Hematopoietic multipotent progenitor cell treated with erythropoietin and hydrocortisone succinate and interleukin-3 and kit ligand, for 6 days (in vitro differentiated cells): ENCODE results near the gene SIN3A.
"Not testable (repeated sequence)": the region's sequence is repeated elsewhere in the genome, so short reads cannot be mapped to it uniquely, and the experiment has no call there.

Experiments used
- DNase-seq: peaks from one replicate; pipeline ENCODE4 v3.0.0-alpha.2; 2015

Gene SIN3A

GRCh38 chr15:75356006-75356405 is 95.5 kb downstream of the SIN3A start:
- no peak for DNase-seq

- no peak for DNase-seq
These were observed 96.1 kb downstream of the SIN3A start for GRCh38 chr15:75355369-75355768.

GRCh38 chr15:75354454-75354853 is 97.0 kb downstream of the SIN3A start:
- no peak for DNase-seq

- no peak for DNase-seq
These were observed 97.9 kb downstream of the SIN3A start for GRCh38 chr15:75353604-75354003.

GRCh38 chr15:75352186-75353080 is 99.1 kb downstream of the SIN3A start:
- no peak for DNase-seq

GRCh38 chr15:75350601-75351361 is 100.7 kb downstream of the SIN3A start:
- no peak for DNase-seq

- DNase-seq: peak; percentile 85
These were observed 101.5 kb downstream of the SIN3A start for GRCh38 chr15:75349851-75350588.

GRCh38 chr15:75349351-75349669 is 102.2 kb downstream of the SIN3A start:
- DNase-seq: not testable (repeated sequence)

- DNase-seq: peak; percentile 31
These were observed 102.7 kb downstream of the SIN3A start for GRCh38 chr15:75348562-75349350.

- DNase-seq: no peak
These were observed 103.4 kb downstream of the SIN3A start for GRCh38 chr15:75348034-75348561.

- peak; percentile 65 for DNase-seq
These were observed 104.1 kb downstream of the SIN3A start for GRCh38 chr15:75347222-75348033.

- no peak for DNase-seq
These were observed 104.7 kb downstream of the SIN3A start, which contains the start of gene NEIL1 for GRCh38 chr15:75346796-75347221. Gene NEIL1 (plus strand): TSS chr15:75347039. CDS start chr15:75348906, 1,867 bp downstream.

GRCh38 chr15:75343953-75344352 is 107.5 kb downstream of the SIN3A start:
- DNase-seq: not testable (repeated sequence)

- DNase-seq: no peak
These were observed 109.3 kb downstream of the SIN3A start for GRCh38 chr15:75342221-75342620.

- no peak for DNase-seq
These were observed 111.8 kb downstream of the SIN3A start for GRCh38 chr15:75339531-75340240.

GRCh38 chr15:75338661-75339240 is 112.7 kb downstream of the SIN3A start:
- DNase-seq: no peak

GRCh38 chr15:75335705-75336355 is 115.7 kb downstream of the SIN3A start, which contains the start of gene COMMD4:
Gene COMMD4 (plus strand): TSS chr15:75336063. CDS start chr15:75336090, 27 bp downstream.
- DNase-seq: peak; percentile 97

GRCh38 chr15:75335313-75335704 is 116.2 kb downstream of the SIN3A start:
- peak; percentile 23 for DNase-seq

GRCh38 chr15:75333654-75334419 is 117.7 kb downstream of the SIN3A start:
- DNase-seq: not testable (repeated sequence)
